ENCODE measurements around the gene NFKBIB.

NFKBIB gene

DNA sequence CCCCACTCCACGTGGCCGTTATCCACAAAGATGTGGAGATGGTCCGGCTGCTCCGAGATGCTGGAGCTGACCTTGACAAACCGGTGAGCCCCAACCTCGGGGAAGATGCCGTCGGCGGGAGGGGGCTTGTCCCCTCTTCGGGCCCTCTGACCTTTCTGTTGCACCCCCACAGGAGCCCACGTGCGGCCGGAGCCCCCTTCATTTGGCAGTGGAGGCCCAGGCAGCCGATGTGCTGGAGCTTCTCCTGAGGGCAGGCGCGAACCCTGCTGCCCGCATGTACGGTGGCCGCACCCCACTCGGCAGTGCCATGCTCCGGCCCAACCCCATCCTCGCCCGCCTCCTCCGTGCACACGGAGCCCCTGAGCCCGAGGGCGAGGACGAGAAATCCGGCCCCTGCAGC is 7.5 kb downstream of the NFKBIB start:
- DNase-seq, result no peak

DNA sequence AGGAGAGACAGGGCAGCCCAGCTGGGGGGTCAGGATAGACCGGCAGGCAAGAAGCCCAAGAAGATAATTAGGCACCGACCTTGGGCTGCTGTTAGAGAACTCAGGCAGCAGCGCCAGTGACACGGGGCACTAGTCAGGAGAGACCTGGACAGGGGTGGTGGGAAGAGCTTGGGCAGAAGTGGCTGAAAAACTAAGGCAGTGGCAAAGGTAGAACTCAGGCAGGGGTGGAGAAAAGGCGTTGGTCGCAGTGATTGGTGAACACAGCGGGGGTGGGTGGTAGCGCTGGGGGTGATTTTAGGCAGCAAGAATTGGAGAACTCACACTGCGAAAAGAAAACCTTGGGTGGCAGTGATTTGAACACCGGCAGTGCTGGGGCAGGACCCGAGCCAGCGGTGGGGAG is 7.9 kb downstream of the NFKBIB start:
- DNase-seq, result no peak

- DNase-seq, result no peak
Observed at GRCh38 chr19:38908911-38909310, 9.1 kb downstream of the NFKBIB start.

DNA sequence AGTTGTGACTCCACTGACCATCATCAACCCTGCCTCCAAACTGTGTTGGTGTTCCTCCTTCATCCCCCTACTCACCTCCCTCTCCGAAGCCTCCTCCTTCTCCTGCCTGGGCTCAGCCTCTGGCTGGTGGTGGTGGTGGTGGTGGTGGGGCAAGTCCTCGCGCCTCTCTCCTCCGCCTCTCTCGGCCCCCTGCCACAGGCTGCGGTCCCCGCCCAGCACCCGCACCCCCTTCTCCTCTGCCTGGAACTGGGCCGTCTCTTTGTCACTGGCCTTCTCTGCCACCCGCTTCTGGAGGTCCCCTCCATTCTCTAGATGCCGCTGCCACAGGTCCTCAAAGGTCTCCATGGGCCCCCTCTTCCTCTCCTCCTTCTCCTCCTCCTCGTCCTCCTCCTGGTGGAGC is 10.7 kb downstream of the NFKBIB start:
- no peak for DNase-seq

GRCh38 chr19:38911388-38912001 is 11.7 kb downstream of the NFKBIB start:
- no peak for DNase-seq

- DNase-seq, result no peak
Observed at GRCh38 chr19:38912600-38913514, 13.1 kb downstream of the NFKBIB start.

DNA sequence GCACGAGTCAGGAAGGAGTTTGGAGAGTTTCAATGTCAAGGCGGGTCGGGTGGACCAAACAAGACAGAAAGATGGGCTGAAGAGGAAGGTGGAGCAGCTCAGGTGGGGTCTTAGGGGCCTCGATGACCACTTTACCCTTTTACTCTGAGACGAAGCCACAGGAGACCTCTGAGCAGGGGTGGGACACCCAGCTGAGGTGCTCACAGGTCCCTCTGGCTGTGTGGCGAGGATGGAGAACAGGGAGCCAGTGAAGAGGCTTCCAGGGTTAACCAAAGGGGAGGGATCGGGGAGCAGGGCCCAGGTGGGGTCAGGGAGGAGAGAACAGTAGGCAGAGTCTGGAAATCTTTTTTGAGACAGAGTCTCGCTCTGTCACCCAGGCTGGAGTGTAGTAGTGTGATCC is 14.2 kb downstream of the NFKBIB start:
- DNase-seq, result no peak

- no peak for DNase-seq
Observed at GRCh38 chr19:38915329-38916321, 15.9 kb downstream of the NFKBIB start.

DNA sequence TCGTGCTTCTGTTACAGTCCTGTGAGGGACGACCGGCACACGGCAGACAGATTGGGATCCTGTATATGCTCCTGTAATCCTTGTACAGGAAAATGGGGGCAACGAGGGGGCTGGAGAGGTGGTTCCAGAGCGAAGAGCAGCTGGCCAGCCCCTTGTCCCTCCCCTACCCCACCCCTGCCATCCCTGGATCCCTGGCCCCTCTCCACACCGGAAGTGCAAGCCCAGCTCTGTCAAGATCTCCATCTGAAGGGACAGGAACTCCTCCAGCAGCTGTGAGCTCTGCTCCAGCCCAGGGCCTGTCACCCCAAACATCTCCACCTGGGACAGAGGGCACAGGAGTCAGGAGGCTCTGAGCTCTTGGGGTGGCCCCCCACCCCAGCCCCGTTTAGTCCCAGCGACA is 17.7 kb downstream of the NFKBIB start:
- no peak for DNase-seq

DNA sequence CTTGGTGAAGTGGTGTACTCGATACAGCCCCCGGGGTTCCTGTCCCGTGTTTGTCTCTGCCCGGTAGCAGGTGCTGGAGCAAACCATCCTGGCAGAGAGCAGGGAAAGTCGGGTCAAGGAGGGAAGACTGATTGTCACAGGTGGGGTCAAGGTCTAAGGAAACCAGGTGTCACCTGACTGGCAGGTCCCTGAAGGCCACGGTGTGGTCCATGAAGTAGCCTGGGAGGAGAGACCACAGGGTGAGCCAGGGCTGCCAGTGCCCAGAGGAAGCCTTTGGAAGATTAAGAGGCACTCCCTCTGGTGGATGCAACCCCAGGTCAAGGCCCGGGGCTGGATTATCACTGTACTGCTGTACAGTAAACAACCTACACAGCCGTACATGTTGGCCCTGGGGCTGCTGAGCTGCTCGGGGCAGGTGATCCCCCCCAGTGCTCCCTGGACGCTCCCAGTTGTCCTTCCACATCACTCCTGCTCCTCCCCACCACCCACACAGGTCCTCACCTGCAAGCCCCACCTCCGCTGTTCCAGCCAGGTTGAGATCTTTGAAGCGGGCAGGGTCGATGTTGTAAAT is 18.2 kb downstream of the NFKBIB start:
- no peak for DNase-seq

- no peak for DNase-seq
Observed at GRCh38 chr19:38918526-38918925, 18.8 kb downstream of the NFKBIB start.

GRCh38 chr19:38919837-38920601 is 20.2 kb downstream of the NFKBIB start:
- DNase-seq, result no peak

GRCh38 chr19:38920602-38921419 is 21.0 kb downstream of the NFKBIB start:
- no peak for DNase-seq

DNA sequence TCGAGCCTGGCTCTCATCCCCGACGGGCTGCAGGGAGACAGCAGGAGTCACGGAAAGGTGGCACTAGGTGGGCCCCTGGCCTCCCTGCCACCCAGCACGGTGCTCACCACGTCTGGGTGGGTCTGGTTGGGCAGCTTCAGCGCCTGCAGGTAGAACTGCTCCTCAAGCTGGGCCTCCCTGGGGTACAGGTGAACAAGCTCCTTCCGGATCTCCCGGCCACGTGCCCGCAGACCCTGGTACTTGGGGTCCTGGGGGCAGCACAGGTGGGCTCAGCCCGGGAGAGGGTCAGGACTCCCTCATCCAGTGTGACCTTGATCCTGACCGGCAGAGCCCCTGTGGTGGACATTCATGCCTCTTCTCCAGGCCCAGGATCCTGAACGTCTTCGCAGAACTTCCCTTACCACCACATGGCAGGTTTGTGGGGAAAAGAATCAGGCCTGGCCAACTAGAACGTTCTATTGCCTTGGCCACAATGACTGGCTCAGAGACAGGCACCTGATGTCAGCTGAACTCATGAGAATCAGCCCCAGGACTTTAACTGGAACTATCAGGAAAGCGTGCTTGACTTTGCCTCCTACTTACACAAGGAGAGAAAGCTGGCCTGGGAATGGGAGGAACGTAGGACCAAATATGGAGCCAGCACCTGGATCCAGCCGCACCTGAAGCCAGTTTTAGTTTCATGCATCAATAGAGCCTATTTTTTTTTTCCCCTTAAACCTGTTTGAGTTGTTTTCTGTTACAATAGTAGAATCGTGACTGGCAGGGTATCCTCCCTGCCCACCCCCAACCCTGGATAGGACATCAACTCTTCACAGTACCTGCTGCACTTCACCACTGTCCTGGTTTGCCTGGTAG is 21.9 kb downstream of the NFKBIB start:
- DNase-seq, result no peak

- no peak for DNase-seq
Observed at GRCh38 chr19:38922482-38922881, 22.7 kb downstream of the NFKBIB start.

GRCh38 chr19:38924388-38924787 is 24.6 kb downstream of the NFKBIB start:
- no peak for DNase-seq

DNA sequence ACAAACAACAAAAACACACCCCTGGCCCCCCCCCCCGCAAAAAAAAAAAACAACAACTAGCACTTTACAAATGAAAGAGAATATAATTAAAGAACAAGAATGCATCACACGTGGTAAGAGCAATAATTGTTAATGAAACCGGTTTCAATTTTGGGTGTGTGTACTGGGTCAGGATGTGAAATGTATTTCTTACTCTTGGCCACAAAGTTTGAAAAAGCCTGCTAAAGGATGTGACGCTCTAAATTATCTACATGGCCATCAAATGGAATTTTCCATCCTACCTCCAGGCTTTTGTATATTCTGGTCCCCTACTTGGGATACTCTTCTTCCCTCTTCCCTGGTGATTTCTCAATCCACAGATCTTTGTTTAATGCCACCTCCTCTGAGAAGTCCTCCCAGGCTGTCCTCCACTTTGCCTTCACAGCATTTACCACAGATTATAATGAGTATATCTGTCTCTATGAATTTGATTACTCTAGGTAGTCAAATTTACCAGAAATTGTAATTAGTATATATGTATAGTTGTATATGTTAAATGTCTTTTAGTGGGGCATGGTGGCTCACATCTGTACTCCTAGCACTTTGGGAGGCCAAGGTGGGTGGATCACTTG is 28.7 kb downstream of the NFKBIB start:
- DNase-seq, result no peak

GRCh38 chr19:38929929-38930775 is 30.4 kb downstream of the NFKBIB start, which contains the start of gene SARS2:
SARS2 (minus strand) TSS chr19:38930763; CDS start chr19:38930736, 27 bp downstream.
- peak; percentile 94 to 98 for DNase-seq

All from NCI-H1930 (cell line).